ENCODE measurements around the gene LUZP4.

DNA sequence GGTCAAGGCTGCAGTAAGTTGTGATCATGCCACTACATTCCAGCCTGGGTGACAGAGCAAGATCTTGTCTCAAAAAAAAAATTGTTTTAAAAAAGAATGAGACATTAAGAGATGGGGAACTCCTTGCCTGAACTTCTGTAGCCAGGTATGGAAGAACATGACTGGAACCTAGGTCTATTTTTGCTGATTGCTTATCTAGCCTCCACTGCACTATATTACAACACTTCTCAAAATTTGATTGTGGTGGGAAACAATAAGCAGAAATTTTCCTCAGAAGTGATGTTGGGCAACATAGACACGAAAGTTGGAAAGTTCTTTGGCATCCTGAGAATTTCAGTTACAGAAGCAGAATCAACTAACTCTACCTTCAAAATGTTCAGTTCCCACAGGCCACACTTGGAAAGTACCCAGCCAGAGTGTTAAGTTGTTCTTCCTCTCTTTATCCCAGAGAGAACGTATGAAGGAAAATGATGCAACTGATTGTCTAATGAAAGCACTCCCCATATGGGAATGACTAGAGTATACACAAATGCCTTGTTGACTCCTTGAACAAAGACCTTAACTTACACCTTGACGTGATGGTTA lies 50.0 kb downstream of the LUZP4 start:
- TF ChIP-seq, protein P1, sequence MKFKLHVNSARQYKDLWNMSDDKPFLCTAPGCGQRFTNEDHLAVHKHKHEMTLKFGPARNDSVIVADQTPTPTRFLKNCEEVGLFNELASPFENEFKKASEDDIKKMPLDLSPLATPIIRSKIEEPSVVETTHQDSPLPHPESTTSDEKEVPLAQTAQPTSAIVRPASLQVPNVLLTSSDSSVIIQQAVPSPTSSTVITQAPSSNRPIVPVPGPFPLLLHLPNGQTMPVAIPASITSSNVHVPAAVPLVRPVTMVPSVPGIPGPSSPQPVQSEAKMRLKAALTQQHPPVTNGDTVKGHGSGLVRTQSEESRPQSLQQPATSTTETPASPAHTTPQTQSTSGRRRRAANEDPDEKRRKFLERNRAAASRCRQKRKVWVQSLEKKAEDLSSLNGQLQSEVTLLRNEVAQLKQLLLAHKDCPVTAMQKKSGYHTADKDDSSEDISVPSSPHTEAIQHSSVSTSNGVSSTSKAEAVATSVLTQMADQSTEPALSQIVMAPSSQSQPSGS (CRISPR knock-in tag; IDR thresholded peaks at IDR 0.05; ENCODE audit: borderline replicate concordance, low read depth) = no peak
- TF ChIP-seq, protein P2, sequence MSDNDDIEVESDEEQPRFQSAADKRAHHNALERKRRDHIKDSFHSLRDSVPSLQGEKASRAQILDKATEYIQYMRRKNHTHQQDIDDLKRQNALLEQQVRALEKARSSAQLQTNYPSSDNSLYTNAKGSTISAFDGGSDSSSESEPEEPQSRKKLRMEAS (CRISPR knock-in tag; IDR thresholded peaks at IDR 0.05) = no peak

Data from WTC11 (cell line).